ENCODE results near the gene ICAM1. TPM values are rescaled to one million over a fixed set of nuclear protein-coding genes. Genes with fewer than 3 reads are reported as not detected.
A peak's percentile ranks its signal among the peaks of the same experiment; 100 is the strongest.

Gene ICAM1
- total and polyA plus RNA-seq, 2 of the 13 experiments (the other 11 are each of a cell fraction or from before 2014, with no cell fraction given): 37.9 to 98.4 TPM

- TF ChIP-seq GRHL1 (CRISPR knock-in tag; conservative IDR thresholded peaks at IDR 0.05) (no peak), KDM6A (CRISPR knock-in tag; IDR thresholded peaks at IDR 0.05; ENCODE audit: low read depth) (0 out of 2 replicates have a peak, but pooled peaks have one; percentile 26), ZNF446 (CRISPR knock-in tag; IDR thresholded peaks at IDR 0.05) (no peak), TBL1XR1 (IDR thresholded peaks at IDR 0.05; ENCODE audit: borderline replicate concordance, low read length, partially characterized antibody) (no peak), REL (CRISPR knock-in tag; conservative IDR thresholded peaks at IDR 0.05) (no peak), ARNT (IDR thresholded peaks at IDR 0.05) (no peak), ZNF382 (CRISPR knock-in tag; IDR thresholded peaks at IDR 0.05; ENCODE audit: borderline replicate concordance) (no peak), ZBTB37 (CRISPR knock-in tag; IDR thresholded peaks at IDR 0.05) (no peak), LRRFIP1 (CRISPR knock-in tag; conservative IDR thresholded peaks at IDR 0.05) (no peak), GATA4 (IDR thresholded peaks at IDR 0.05; ENCODE audit: borderline replicate concordance, low read depth) (no peak), MYC (CRISPR knock-in tag; IDR thresholded peaks at IDR 0.05; ENCODE audit: borderline replicate concordance) (peak; percentile 83), MIER3 (CRISPR knock-in tag; IDR thresholded peaks at IDR 0.05; ENCODE audit: borderline replicate concordance) (no peak), ZNF292 (CRISPR knock-in tag; IDR thresholded peaks at IDR 0.05; ENCODE audit: borderline replicate concordance, low read depth) (no peak), NFAT5 (CRISPR knock-in tag; IDR thresholded peaks at IDR 0.05) (no peak; the same call in 1 of the 2 replicates)
Measured at GRCh38 chr19:10289167-10289835, 18.4 kb downstream of the ICAM1 start (continued).

Data from HepG2 (cell line).